NCI-H460 (cell line): ENCODE results near the gene CDC25B. TPM values are rescaled to one million over a fixed set of nuclear protein-coding genes. Genes with fewer than 3 reads are reported as not detected.
"Not testable (repeated sequence)": the region's sequence is repeated elsewhere in the genome, so short reads cannot be mapped to it uniquely, and the experiment has no call there.

ENCODE experiments used
- DNase-seq: peaks from one replicate; pipeline ENCODE4 v3.0.0-alpha.2; 2016; ENCODE audit warnings: low read depth; ENCODE audit errors: extremely low read depth
- total RNA-seq: library from RNA; depleted of rRNA; stranded (reverse); fragments of >200 nt; shearing (Covaris generic); gene quantifications from 2 replicates; pipeline ENCODE4 v1.2.3, GENCODE V29; 2014

The CDC25B gene
- total RNA-seq, 1 experiment from 2014 or later, result 64.3 TPM

- DNase-seq, result no peak
Measured at GRCh38 chr20:3820901-3821727, 25.0 kb downstream of the CDC25B start.

DNA sequence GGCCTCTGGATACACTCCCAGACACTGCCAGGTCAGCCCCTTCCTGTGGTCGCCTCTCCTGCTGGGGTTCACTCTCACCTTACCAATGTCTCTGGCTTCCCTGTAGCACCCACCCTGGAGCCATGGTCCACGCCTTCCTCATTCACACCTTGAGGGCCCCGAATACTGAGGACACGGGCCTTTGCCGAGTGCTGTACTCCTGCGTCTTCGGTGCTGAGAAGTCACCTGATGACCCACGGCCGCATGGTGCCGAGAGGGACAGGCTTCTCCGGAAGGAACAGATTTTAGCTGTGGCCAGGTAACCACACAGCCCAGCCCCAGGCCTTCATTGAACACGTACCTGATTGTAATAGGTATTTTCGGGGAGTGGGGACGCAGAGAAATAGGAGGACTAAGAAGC is 25.9 kb downstream of the CDC25B start:
- DNase-seq, result no peak

GRCh38 chr20:3823881-3824280 is 27.8 kb downstream of the CDC25B start:
- no peak for DNase-seq

GRCh38 chr20:3825526-3825925 is 29.4 kb downstream of the CDC25B start:
- DNase-seq, result no peak

DNA sequence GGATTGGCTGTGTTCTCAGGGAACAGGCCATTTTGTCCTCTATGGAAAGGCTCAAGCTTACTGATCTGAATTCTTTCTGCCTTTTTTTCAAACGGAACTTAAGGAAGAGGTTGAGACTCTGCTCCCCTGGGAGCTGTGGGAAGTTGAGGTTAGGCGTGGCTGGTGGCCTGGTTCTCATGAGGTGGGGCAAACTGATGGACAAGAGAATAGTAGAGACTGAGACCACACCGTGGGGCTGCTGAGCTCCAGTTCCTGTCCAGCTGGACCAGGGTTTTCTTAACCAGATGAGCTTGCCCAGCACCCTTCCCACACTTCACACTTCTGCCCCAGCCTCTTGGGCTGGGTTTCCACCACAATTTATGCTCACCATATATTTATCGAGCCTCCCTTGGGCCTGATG is 30.3 kb downstream of the CDC25B start:
- no peak for DNase-seq

GRCh38 chr20:3828798-3829197 is 32.7 kb downstream of the CDC25B start:
- no peak for DNase-seq

GRCh38 chr20:3829891-3830290 is 33.8 kb downstream of the CDC25B start:
- not testable (repeated sequence) for DNase-seq

GRCh38 chr20:3836132-3836531 is 40.0 kb downstream of the CDC25B start:
- no peak for DNase-seq

DNA sequence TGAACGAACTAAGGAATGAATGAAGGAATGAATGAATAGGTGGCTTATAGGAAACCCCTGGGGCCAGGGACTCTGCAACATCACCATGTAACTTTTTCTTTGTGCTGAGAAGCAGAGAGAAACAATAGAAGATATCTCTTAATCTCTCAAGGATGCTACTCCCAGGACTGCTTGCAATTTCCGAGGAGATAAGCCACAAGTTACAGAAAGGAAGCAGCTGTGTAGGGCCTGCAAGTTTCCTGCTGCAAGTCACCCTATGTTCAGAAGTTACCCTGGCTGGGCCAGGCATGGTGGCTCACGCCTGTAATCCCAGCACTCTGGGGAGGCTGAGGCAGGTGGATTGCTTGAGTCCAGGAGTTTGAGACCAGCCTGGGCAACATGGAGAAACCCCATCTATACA is 43.2 kb downstream of the CDC25B start:
- no peak for DNase-seq

GRCh38 chr20:3840201-3840600 is 44.1 kb downstream of the CDC25B start:
- DNase-seq, result not testable (repeated sequence)

DNA sequence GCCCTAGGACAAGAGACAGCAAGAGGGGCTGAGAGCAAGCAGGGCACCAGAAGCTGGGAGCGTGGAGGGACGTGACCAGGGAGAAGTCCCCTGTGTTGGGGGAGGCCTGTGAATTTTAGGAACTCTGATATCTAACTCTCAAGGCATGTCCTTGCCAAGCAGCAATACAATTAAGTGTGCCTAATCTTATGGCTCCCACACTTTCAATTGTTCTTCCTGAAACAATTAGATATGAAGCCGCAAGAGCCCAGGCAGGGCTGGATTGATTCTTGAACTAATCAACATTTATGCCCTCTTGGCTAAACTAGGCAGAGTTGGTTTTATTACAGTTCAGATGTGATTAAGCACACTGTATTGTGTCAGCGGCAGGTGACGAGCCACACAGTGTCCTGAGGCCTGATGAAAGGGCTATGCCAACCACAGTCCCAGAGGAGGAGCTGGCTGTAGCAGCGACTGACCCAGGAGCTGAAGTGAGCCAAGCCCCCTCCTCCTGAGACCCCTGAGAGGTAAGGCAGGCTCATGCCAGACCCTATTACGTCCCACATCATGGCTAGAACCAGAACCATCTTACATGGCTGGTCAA is 46.3 kb downstream of the CDC25B start:
- DNase-seq, result no peak

DNA sequence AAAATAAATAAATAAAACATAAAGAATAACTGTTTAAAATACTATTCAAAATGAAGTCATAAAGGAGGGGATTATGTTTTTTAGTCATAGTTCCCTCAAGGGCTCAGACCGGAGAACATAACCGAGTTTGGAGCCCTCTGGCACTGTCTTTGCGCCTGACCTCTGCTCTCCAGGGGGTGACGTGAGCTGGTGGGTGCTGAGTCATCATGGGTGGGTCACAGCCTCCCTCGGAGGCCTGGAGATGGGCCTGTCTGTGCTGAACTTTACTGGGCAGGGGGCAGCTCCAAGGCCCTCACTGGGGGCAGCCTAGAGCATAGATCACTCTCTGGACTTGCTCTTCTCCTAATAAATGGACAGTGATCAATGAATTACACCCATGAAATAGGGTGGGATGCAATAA is 47.4 kb downstream of the CDC25B start:
- DNase-seq, result no peak

DNA sequence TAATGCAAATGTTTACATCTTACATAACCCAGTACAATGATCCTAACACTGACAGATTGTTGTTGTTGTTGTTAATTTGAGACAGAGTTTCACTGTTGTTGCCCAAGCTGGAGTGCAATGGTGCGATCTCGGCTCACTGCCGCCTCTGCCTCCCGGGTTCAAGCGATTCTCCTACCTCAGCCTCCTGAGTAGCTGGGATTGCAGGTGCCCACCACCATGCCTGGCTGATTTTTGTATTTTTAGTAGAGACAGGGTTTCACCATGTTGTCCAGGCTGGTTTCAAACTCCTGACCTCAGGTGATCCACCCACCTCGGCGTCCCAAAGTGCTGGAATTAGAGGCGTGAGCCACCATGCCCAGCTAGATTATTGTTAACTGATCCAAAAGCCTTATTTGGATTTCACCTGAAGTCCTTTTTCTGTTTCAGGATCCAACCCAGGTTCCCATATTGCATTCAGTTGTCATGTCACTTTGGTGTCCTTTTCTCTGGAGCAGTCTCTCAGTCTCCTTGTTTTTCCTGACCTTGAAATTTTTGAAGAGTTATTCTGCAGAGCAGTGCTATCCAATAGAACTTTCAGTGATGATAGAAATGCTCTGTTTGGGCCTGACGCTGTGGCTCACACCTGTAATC is 48.0 kb downstream of the CDC25B start:
- DNase-seq, result not testable (repeated sequence)

- no peak for DNase-seq
Measured at GRCh38 chr20:3846378-3846739, 50.2 kb downstream of the CDC25B start.

GRCh38 chr20:3846740-3847428 is 50.8 kb downstream of the CDC25B start, which contains the start of gene MAVS:
MAVS (plus strand) TSS chr20:3846834; CDS start chr20:3854625, 7,791 bp downstream.
- peak; percentile 72 for DNase-seq

GRCh38 chr20:3847429-3847940 is 51.4 kb downstream of the CDC25B start:
- DNase-seq, result no peak

DNA sequence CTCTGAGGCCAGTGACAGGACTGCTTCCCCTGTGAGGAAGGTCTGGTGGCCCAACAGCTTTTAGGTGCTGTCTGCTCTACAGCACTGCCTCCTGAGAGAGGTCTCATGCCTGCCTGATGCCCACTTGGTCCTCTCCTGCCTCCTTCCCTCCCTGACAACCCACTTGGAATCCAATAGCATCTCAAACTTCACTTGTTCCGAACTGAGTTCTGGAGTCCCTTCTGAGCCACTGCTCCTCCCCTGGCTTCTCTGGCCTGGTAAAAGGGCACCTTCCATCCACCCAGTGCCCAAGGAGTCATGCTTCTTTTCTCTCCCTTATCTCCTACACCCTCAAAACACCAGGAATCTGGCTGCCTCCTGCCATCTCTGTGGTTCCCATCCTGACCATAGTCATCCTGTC is 52.5 kb downstream of the CDC25B start:
- no peak for DNase-seq

DNA sequence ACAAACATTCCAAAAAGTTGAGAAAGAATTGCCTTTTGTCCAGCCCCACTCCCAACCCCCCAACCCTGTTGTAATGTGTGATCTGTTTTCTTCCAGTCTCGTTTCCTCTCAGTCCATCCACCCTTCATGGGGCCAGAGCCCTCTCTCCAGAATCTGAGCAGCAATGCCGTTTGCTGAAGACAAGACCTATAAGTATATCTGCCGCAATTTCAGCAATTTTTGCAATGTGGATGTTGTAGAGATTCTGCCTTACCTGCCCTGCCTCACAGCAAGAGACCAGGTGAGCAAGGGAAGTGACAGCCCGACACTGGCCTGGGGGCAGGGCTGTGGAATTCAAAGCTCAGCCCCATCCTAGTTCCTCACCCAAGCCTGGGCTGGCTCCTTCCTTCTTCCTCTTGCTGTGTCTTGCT is 58.4 kb downstream of the CDC25B start:
- no peak for DNase-seq
